Activated CD4-positive, alpha-beta T cell treated with anti-CD3 and anti-CD28 coated beads, Interleukin-2, Interleukin-4, amounts not matched to agents 100 ng/mL and 50 ng/mL, durations not matched to agents 16 hours and 8 hours (primary cell): ENCODE data around the gene FJX1.
A peak's percentile ranks its signal among the peaks of the same experiment; 100 is the strongest.
"Not testable (repeated sequence)": the region's sequence is repeated elsewhere in the genome, so short reads cannot be mapped to it uniquely, and the experiment has no call there.

Source experiments
- DNase-seq: peaks from one replicate; pipeline ENCODE4 v3.0.0-alpha.2; 2020; ENCODE audit warnings: low spot score

Gene FJX1

DNA sequence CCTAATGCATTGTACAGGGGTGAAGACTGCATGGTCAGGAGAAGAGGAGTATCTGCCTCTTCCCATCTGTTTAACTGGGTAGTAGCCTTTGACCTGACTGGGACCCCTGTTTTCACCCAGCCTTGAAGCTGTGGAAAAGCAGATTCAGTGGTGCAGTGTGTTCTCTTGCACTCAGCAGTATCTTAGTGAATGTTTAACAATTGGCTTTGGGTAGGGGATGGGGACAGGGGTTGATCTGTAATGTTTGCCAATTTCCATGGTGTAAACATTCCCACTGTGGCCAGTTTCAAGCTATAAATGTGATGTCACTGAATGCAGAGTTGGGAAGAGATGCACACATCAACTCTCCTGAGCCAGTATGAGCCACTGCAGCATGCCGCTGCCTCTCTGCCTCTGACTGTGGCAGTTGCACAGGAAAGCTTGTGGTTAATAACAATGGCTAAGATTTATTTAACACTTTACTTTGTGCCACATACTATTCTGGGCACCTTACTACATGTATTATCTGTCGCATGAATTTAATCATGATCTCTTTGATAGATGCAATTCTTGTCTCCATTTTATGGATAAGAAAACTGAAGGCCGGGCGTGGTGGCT lies 15.7 kb downstream of the FJX1 start:
- DNase-seq, result no peak

DNA sequence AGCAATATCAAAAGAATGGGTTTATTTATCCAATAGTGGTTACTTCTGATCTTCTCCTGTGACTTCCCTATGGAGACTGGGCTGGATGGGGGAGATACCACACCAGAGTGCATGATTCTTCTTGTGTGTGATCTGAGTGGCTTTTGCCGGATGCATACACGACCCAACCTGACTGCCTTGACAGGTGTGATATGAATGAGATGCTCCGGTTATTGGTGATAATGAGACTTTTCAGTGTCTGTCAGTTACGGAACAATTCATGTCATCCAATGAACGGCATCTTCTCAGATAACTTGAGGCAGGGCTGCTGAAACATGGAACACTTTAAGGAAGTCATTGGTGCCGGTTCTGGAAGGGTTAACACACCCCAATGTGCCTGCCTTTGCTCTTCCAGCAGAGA lies 17.7 kb downstream of the FJX1 start:
- DNase-seq, result no peak

DNA sequence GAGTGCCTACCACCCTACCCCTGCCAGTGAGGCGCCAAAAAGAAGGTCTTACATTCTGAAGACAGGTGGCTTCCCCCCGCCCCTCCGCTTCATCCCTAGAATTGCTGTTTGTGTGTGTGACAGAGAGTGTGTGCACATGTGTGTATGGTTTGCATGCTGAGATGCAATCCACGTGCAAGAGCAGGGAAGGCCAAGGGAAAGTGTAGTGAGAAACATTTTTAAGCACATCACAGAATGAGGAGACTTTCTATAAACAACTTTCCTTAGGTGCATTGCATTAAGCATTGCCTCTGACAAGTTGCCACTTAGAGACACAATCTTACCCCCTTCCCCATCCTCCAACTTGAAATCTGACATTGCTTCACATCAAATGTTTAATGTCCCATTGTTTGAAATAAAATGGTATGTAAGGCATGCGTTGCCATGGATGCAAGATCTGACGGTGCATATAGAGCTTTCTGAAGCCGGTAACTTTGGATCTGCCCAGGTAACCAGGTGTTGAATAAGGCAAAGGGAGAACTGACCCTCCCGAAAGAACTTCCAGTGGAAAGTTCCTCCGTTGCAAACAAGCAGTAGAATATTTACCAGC lies 21.4 kb downstream of the FJX1 start:
- DNase-seq, result no peak

DNA sequence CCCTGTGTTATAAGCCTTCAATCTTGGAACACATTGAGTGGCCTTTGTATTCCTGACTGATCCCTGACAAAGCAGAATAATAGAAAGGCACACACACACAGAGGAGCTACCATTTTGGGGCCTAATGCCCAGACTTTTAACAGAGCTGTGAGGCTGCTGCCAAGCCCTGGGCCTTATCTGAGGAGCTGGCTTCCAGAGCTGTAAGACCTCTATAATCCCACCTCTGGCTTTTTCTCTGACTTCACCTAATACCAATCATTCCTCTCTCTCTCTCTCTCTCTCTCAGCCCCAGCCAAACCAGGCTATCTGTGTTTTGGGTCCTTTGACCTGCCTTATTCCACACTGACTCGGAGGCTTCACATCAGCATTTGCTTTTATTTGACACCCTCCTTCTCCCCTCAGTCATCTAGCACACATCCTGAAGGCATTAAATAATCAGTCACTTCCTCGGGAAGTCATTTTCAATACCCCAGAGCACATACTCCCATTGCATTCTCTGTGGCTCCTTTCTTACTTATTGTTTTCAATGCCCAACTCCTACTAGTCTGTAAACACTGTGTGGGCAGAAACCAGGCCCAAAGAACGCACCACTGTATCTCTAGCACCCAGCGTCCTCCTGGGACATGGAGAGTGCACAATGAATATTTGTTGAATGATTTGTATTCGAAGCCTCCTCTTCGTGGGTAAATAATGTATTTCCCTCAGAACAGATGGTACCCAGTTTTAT lies 23.1 kb downstream of the FJX1 start:
- DNase-seq, result no peak

DNA sequence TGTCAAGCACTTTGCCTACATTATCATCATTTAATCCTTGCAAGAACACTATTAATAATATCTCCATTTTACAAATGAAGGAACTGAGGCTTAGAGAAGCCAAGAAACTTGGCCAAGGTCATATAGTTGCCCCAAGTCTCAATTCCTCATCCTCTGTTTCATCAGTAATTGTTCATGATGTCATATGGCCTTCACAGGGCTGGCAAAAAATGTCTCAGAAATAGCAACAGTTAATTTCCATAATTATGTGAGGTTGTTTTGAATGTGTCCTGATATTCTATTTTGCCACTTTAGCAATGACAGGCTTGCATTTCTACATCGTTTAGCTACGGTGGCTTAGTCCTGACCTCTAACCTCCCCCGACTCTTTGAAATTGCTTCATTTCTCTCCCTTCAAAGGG lies 23.7 kb downstream of the FJX1 start:
- DNase-seq, result no peak

DNA sequence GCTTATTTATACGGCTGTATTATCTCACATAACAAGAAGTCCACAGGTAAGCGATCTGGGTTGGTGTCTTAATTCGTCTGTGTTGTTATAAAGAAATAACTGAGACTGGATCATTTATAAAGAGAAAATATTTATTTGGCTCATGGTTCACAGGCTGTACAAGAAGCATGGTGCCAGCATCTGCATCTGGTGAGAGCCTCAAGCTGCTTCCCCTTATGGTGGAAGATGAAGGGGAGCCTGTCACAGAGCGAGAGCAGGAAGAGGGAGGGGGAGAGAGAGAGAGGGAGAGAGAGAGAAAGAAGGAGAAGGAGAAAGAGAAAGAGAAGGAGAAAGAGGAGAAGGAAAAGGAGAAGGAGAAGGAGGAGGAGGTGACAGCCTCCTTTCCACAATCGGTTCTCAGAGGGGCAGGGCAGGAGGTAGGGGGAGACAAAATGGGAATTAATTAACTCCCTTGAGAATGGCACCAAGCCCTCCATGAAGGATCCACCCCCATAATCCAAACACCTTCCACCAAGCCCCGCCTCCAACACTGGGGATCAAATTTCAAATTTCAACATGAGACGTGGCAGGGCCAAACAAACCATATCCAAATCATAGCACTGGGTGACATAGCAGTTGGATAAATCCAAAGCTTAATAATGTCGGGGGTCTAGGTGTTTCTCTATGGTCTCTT lies 29.3 kb downstream of the FJX1 start:
- DNase-seq, result no peak

DNA sequence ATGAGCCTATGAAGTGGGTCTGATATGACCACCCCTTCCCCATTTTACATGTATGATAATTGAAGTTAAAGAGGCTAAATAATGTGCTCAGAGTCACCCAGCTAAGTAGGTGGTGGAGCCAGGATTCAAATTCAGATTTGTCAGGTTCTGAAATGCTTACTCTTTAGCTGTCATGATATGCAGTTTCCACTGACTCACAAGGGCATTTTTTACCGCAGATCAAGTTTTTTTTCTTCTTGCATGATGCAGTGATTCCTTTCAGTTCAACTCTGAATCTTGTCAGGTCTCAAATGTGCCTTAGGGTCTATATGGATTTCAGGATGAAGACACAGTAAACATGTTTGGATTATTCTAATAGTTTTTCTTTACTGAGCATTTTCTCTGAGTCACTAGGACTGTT lies 31.7 kb downstream of the FJX1 start:
- peak; percentile 4 for DNase-seq

DNA sequence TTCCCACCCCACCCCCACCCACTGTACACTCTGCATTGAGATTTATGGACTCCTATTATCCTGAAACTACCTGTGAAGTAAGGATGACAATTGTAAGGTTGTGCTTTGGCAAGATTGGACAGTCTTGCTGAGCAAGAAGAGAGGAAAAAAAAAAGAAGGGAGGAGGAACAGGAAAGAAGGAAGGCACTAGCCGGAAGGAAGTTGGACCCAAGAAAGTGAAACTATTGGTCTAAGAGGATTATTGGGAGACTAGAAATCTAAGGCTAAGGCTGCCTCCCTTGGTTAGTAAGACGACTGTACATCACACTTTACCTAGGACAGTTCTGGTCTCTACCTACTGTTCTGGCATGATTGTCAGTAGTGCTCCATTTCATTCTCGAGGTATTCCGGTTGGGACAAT lies 32.2 kb downstream of the FJX1 start:
- DNase-seq, result no peak

DNA sequence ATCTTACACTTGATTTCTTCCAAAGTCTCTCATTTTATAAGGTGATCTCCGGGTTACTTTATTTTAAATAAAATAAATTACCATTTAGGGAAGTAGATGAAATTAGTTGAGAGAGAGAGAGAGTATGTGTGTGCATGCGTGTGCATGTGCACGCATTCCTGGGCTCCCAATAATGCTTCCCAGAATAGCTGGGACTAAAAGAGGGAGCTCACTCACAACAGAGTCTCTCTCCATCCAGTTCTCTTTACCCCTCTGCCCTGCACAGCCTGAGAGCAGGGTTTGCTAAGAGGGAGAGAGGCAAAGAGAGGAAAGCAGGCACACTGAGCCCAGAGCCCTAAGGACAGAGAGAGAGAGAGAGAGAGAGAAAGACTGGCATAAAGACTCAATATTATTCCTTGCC lies 33.0 kb downstream of the FJX1 start:
- DNase-seq, result no peak

DNA sequence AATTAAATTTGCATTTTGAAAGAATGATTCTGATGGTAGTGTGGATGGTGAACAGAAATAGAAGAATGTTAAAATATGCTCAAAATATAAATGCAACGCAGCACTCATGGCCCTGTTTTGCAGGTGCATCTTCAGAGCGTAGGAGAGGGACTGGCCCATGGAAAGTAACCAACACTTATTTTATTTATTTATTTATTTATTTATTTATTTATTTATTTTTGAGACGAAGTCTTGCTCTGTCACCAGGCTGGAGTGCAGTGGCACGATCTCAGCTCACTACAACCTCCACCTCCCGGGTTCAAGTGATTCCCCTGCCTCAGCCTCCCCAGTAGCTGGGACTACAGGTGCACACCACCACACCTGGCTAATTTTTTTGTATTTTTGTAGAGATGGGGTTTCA lies 34.5 kb downstream of the FJX1 start:
- DNase-seq, result not testable (repeated sequence)

DNA sequence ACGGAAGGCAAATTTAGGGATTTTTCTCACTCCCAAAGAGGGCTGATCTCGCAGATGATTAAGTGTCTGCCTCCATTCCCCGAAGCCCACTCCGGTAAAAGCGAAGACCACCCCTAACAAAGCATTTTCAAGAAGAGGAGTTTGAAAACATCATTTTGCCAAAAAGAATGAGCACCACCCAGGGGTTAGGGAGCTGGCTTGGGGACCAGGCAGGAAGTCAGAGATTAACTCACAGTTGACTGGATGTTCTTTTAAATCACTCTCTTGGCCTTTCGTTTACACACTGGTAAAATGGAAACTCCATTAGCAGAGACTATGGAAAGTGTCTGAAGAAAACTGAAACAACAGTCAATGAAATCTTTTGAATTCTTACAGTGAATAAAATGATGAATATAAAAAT lies 36.5 kb downstream of the FJX1 start:
- DNase-seq, result no peak

DNA sequence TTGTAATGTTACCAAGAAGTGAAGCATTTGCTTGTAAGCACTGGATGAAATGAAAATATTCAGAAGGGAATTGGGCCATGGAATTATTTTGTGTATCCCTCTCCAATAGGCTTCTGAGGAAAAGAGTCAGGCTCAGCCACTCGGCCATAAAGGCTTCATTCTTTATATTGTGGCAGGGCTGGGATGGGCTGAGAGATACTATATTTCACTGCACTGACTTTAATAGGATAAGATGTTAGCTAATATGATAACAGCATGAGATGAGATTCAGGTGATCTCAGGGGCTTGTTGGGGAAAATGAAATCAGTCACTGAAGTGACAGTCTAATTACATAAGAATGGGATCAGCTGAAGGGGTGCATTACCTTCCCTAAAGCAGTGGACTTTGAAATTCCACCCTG lies 37.0 kb downstream of the FJX1 start:
- no peak for DNase-seq

DNA sequence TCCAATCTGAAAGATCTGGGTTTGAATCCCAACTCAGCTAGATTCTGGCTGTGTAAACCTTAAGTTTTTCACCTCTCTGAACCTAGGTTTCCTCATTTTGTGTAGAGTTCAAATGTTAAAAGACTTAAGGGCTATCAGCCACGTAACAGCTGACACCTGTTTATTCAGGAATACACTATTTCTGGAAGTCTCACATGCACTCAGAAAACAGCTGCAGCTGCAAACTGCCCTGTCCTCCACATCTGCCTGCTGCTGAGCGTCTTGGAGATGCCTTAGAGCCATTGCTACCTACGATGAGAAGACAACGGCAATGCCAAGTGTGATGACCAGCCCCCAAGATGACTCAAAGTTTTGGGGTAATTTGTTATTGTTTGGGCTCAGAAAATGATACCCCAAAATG lies 37.6 kb downstream of the FJX1 start:
- no peak for DNase-seq

DNA sequence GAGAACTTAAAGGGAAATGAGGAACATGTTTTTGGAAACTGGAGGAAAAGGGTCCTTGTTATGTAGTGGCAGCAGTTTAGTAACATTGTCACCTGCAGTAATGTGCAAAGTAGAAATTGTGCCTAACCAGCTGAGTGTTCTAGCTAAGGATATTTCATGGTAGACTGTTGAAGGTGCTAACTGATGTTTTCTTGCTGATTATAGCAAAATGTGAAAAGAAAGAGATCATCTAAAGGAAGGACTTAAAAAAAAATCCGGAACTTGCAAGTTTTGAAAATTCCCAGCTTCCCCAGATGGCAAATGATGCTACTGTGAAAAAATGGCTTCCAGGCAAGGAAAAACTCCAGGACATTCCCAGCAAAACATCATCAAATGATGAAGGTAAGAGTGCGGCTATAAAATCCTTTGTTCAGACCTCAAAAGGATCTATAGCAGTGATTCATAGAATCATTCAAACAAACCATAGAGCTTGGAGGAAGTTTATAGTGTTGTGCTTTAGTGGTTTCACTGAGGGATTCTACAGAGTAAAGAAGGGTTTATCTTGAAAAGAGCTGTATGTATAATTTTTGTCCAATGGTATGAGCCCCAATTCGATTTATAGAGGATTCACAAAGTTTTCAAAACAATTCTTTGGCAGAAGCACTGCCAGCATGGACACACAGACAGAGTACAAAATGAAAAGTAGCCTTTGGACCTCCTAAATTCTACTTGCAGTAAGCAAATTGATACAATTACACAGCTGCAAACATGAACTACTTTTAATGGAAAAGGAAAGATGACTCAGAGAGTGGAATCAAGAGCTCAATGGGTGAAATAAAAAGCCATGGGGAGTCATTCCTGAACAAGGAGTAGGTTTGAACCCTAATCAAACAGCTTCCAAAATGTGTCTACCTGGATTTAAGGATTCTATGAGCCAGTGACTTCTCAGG lies 40.0 kb downstream of the FJX1 start:
- no peak for DNase-seq

DNA sequence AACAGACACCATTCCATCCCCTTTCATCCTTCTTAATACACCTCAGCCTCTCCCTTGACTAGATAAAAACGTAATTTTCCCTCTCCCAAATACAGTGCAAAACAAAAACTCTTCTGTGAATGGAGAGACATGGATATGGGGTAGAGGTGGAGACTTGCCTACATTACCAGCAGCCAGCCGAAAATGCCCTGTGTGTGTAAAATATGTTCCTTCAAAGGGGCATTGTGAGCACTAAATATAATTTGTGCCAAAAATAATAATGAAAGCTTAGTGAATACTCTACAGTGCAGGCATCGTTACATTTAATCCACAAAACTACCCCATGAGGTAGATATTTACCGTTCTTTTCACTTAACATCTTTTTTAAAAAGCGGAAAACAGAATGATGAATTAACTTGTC lies 43.3 kb downstream of the FJX1 start:
- no peak for DNase-seq

DNA sequence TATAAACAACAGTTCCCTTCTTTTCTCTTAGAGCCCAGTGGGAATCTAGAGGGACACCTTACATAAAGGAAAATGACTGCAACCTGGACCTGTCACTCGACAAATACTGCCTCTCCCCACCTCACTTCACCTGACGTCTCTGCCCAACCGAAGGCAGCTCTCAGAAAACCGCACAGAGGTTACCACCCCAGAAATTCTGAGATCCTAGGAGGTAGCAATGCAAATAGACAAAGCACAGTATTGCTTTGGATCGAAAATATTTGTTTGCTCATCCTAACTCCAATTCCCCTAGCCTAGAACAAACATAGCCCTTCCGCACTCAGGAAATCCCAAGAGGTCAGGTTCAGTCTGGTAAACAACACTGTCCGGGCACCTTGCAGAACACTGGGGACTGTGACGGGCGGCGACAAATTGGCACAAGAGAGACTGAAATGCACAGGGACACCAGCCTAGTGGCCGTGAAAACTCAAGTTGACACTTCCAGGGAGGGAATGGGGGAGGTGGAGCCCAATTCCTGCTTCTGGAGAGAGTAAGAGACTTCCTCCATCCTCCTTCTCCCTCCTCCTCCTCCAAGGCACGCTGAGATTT lies 43.9 kb downstream of the FJX1 start:
- DNase-seq, result no peak

DNA sequence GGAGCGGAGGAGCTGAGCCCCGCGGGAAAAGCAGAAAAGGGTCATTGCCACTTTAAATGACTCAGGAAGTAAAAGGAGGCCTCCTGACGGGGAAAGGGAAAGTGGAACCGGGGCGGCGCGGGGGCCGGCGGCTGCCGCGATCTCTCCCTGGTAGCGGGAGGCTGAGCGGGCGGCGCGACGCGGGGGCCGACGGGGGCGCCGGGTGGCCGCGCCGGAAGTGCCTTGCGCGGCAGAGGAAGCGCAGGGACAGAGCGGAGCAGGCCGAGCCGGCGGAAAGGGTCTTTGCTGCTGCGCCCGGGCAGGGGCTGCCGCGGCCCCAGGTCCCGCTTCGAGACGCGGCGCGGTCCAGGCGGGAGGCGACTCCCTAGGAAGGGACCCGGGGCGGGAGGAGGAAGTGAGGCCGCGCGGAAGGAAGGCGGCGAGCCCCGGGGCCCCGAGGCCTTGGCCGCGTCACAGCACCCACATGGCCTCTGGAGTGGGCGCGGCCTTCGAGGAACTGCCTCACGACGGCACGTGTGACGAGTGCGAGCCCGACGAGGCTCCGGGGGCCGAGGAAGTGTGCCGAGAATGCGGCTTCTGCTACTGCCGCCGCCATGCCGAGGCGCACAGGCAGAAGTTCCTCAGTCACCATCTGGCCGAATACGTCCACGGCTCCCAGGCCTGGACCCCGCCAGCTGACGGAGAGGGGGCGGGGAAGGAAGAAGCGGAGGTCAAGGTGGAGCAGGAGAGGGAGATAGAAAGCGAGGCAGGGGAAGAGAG lies 44.6 kb downstream of the FJX1 start, which contains the start of gene TRIM44:
Gene TRIM44, plus strand, starts transcription at position 127 of the 759 bp plus-strand sequence. Its CDS starts 337 bp downstream, at position 464.
- DNase-seq, result peak; percentile 75

DNA sequence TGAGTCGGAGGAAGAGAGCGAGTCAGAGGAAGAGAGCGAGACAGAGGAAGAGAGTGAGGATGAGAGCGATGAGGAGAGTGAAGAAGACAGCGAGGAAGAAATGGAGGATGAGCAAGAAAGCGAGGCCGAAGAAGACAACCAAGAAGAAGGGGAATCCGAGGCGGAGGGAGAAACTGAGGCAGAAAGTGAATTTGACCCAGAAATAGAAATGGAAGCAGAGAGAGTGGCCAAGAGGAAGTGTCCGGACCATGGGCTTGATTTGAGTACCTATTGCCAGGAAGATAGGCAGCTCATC lies 45.1 kb downstream of the FJX1 start:
- no peak for DNase-seq

DNA sequence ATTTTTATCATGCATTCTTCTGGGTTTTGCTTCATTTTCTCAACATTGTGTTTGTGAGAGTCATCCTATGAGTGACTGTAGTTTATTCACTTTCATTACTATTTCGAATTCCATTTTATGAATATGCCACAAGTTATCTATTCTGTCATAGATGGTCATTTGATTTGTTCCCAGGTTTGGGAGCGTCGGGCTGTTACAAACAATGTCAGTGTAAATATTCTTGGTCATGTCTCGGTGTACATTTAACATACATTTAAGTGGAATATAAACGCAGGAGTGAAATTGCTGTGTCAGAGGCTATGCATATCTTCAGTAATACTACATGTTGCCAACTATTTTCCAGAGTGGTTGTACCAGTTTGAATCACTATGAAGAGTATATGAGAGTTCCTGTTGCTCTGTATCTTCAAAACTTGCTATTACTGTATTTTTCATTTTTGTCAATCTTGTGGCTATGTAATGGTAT lies 46.7 kb downstream of the FJX1 start:
- no peak for DNase-seq

DNA sequence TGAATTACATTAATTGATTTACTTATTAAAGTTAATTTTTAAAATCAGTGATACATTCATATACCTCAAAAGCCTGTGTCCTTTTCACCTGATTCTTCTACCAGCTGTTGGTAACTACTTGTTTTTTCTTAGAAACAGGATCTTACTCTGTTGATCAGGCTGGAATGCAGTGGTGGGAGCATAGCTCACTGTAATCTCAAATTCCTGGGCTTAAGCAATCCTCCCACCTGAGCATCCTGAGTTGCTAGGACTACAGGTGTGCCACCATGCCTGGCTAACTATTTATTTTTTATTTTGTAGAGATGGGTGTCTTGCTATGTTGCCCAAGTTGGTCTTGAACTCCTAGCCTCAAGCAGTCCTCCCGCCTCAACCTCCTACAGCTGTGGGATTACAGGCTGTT lies 49.0 kb downstream of the FJX1 start:
- no peak for DNase-seq

DNA sequence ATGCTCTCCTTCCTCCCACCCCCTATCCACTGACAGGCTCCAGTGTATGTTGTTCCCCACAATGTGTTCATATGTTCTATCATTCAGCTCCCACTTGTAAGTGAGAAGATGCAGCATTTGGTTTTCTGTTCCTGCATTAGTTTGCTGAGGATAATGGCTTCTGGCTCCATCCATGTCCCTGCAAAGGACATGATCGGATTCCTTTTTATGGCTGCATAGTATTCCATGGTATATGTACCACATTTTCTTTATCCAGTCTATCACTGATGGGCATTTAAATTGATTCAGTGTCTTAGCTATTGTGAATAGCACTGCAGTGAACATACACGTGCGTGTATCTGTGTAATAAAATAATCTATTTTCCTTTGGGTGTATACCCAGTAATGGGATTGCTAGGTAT lies 50.1 kb downstream of the FJX1 start:
- not testable (repeated sequence) for DNase-seq
